Gastroesophageal sphincter (tissue), 4 donors: ENCODE results near the gene SPPL3. TPM values are rescaled to one million over a fixed set of nuclear protein-coding genes. Genes with fewer than 3 reads are reported as not detected.
"Not testable (repeated sequence)": the region's sequence is repeated elsewhere in the genome, so short reads cannot be mapped to it uniquely, and the experiment has no call there.

Source experiments
- ATAC-seq: fragments of 150-250 bp; one replicate; pipeline ENCODE4 v1.9.1; 2016; ENCODE audit warnings: mild to moderate bottlenecking, moderate library complexity
- H3K27ac ChIP-seq, 4 donors: fragments of 200-600 bp; sonication (generic) in 3 of 4; 1 replicate in 3 of 4; 2 replicates in 1 of 4; pipeline ENCODE4 v1.5.1; 2016 to 2019
- H3K27me3 ChIP-seq: fragments of 200-600 bp; sonication (generic); one replicate; pipeline ENCODE4 v1.5.1; 2019
- H3K36me3 ChIP-seq, 2 donors: fragments of 200-600 bp; sonication (generic); one replicate each; pipeline ENCODE4 v1.5.1; 2019; ENCODE audit warnings: control low read depth in 1 of 2
- H3K4me1 ChIP-seq, 3 donors: fragments of 200-600 bp; sonication (generic); 1 replicate in 2 of 3; 2 replicates in 1 of 3; pipeline ENCODE4 v1.5.1; 2016 to 2019; ENCODE audit warnings: control low read depth in 2 of 3
- H3K4me3 ChIP-seq, 2 donors: fragments of 200-600 bp; sonication (generic); one replicate each; pipeline ENCODE4 v1.5.1; 2019; ENCODE audit warnings: mild to moderate bottlenecking in 1 of 2, moderate library complexity in 1 of 2
- H3K9me3 ChIP-seq, 3 donors: fragments of 200-600 bp; sonication (generic); one replicate each; pipeline ENCODE4 v1.5.1; 2017 to 2019; ENCODE audit warnings: control low read depth in 2 of 3
- CTCF ChIP-seq, 4 experiments: fragments of 200-600 bp in 2 of 4; fragments of 450-650 bp in 2 of 4; sonication (generic) in 1 of 4; IDR thresholded peaks; one replicate each; pipeline ENCODE4 v1.5.1; 2017 to 2019; ENCODE audit warnings: antibody characterized with exemption in 4 of 4, mild to moderate bottlenecking in 2 of 4, moderate library complexity in 2 of 4
- EP300 ChIP-seq: sonication (generic); formaldehyde crosslinking; IDR thresholded peaks from one replicate; pipeline ENCODE4 v1.6.1; 2017; ENCODE audit warnings: antibody characterized with exemption, mild to moderate bottlenecking
- POLR2A ChIP-seq, 2 donors: fragments of 450-650 bp; IDR thresholded peaks; one replicate each; pipeline ENCODE4 v1.6.1; 2017; ENCODE audit warnings: antibody characterized with exemption in 2 of 2, mild to moderate bottlenecking in 2 of 2, moderate library complexity in 1 of 2
- POLR2AphosphoS5 ChIP-seq: sonication (generic); formaldehyde crosslinking; IDR thresholded peaks from one replicate; pipeline ENCODE4 v1.6.1; 2017; ENCODE audit warnings: antibody characterized with exemption
- WGBS, 2 donors: methylation state at CpG; one replicate each; pipeline ENCODE4 v1.1.5; 2018; ENCODE audit warnings: low coverage in 1 of 2; 5-methylcytosine and 5-hydroxymethylcytosine counted together
- total RNA-seq, 4 donors: library from RNA; depleted of rRNA; stranded (reverse); fragments of >200 nt; gene quantifications; one replicate each; pipeline ENCODE4 v1.1.0, GENCODE V29; 2016

SPPL3 gene
- total RNA-seq, 4 donors from 2014 or later: 16.2 to 20.2 (median 19.0) TPM

DNA sequence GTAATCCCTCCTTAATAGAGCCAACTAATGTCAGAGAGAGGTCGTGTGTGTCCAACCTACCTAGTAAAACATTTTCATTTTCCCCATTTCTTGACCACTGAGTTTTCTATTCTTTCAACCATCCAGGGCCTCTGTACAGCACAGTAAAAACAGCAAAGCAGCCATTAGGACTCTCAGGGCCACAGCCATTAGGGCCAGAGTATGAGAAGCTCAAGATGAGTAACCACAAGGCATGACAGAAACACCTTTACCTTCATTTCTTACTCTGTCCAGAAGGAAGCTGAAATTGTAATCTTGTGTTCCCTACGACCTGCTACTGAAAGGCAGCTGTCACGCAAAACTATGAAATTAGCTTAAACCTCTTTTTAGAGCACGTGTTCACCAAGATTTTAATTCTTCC lies 2.3 kb downstream of the SPPL3 start:
- H3K9me3 ChIP-seq: no peaks in the 10 kb centered on the region
- TF ChIP-seq POLR2A (IDR thresholded peaks at IDR 0.05) (no peak), POLR2AphosphoS5 (no peak), CTCF (IDR thresholded peaks at IDR 0.05) (no peak), EP300 (no peak)
- WGBS, 2 donors: 66 to 75% methylated on average over 4 of the region's 4 CpGs
- peaks cover 0 to 47% (median 13%) of the 10 kb centered on the region in 3 donors for H3K4me1 ChIP-seq
- no peaks in the 10 kb centered on the region for H3K36me3 ChIP-seq
- no peak for ATAC-seq
- H3K4me3 ChIP-seq: no peak overlapping the region
- H3K27ac ChIP-seq: no peak overlapping the region
- no peaks in the 10 kb centered on the region for H3K27me3 ChIP-seq

GRCh38 chr12:120901101-120901500 lies 3.1 kb downstream of the SPPL3 start:
- WGBS, 2 donors: 73 to 91% methylated on average over 4 to 5 of the region's 5 CpGs
- not testable (repeated sequence) for H3K9me3 ChIP-seq, H3K27me3 ChIP-seq, ATAC-seq, H3K4me3 ChIP-seq, H3K36me3 ChIP-seq, H3K27ac ChIP-seq
- peaks cover 0 to 54% (median 13%) of the 10 kb centered on the region in 3 donors for H3K4me1 ChIP-seq

DNA sequence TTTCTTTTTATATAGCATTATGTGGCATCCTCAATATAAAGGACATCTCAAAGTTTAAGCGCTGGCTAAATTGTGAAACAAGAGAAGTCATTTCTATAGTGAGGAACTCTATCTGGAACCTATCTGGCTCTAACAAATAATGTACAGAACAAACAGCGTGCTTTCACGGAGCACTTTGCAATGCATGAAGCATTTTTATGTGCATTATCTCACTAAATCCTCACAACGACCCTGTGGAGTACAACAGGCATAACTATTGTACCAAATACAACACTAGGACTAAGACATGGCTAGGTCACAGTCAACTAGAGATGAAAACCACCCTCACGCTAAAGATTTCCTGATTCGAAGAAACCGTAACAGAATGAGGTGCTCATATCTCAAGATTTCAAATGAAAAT lies 8.6 kb downstream of the SPPL3 start:
- H3K27me3 ChIP-seq: no peaks in the 10 kb centered on the region
- TF ChIP-seq POLR2AphosphoS5 (no peak), CTCF (IDR thresholded peaks at IDR 0.05) (no peak), EP300 (no peak), POLR2A (IDR thresholded peaks at IDR 0.05) (no peak)
- H3K9me3 ChIP-seq: no peaks in the 10 kb centered on the region
- ATAC-seq: no peak
- peaks cover 0 to 9% of the 10 kb centered on the region in 2 donors for H3K36me3 ChIP-seq
- H3K27ac ChIP-seq: no peak overlapping the region
- H3K4me3 ChIP-seq: no peak overlapping the region
- 81 to 84% methylated on average over 7 of the region's 7 CpGs for WGBS, 2 donors
- H3K4me1 ChIP-seq: peaks cover 0 to 64% (median 7%) of the 10 kb centered on the region in 3 donors

DNA sequence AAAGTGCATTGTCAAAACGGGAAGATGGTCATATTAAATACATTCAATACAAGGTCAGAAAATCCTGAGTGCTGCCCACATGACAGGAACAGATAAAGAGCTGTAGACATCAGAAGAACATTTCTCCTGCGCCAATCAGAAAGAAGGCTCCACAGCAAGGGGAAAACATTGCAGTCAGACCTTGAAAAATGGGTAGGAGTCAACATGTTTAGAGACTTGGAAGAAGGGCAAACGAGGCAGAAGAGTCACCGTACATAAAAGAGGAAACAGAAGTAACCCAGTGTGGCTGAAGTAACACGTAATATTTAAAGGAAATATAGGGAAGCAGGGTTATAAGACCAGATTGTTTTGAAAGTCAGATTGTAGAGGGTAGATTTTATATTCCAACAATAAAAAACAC lies 11.9 kb downstream of the SPPL3 start:
- H3K27me3 ChIP-seq: no peaks in the 10 kb centered on the region
- no peak for TF ChIP-seq POLR2AphosphoS5
- no peak for TF ChIP-seq POLR2A (IDR thresholded peaks at IDR 0.05)
- no peak for TF ChIP-seq CTCF (IDR thresholded peaks at IDR 0.05)
- no peak for TF ChIP-seq EP300
- peaks cover 0 to 68% (median 7%) of the 10 kb centered on the region in 3 donors for H3K4me1 ChIP-seq
- H3K4me3 ChIP-seq: no peak overlapping the region
- peaks cover 0 to 9% of the 10 kb centered on the region in 2 donors for H3K36me3 ChIP-seq
- H3K27ac ChIP-seq: no peak overlapping the region
- no peaks in the 10 kb centered on the region for H3K9me3 ChIP-seq
- WGBS, 2 donors: 43 to 56% methylated on average over 4 to 5 of the region's 5 CpGs
- no peak for ATAC-seq

DNA sequence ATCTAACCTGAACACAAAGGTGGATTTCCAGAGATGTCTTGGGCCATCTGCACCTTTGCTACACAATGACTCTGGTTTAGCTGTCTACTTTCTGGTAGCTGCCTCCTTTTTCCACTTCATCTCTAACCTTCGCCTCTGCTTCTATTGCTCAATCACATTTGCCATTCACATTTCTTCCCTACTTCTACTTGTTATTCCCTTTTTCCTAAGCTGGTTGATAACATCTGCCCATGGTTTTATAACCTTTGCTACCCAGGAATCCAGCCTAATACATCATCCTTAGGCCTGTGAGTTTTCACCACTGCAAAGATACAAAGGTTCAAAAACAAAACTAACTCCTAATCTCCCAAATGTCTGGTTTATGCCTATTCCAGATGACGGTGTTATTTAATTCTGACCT lies 13.2 kb downstream of the SPPL3 start:
- TF ChIP-seq POLR2AphosphoS5: no peak
- TF ChIP-seq CTCF (IDR thresholded peaks at IDR 0.05): no peak
- no peak for TF ChIP-seq EP300
- TF ChIP-seq POLR2A (IDR thresholded peaks at IDR 0.05): no peak
- no peak for ATAC-seq
- 66 to 83% methylated on average over 2 of the region's 2 CpGs for WGBS, 2 donors
- Histone ChIP-seq H3K27ac (no peak overlapping the region), H3K4me1 (peaks cover 0 to 58% (median 8%) of the 10 kb centered on the region in 3 donors), H3K9me3 (no peaks in the 10 kb centered on the region), H3K4me3 (no peak overlapping the region), H3K36me3 (peaks cover 0 to 9% of the 10 kb centered on the region in 2 donors), H3K27me3 (no peaks in the 10 kb centered on the region)
